Ishikawa (cell line): Measurements from ENCODE around the gene SNRNP200.

Experiments
- EP300 ChIP-seq: IDR thresholded peaks from 2 replicates; pipeline ENCODE4 v1.6.1; 2012; ENCODE audit warnings: borderline replicate concordance
- REST ChIP-seq: IDR thresholded peaks from 2 replicates; pipeline ENCODE4 v1.6.1; 2012; ENCODE audit warnings: low read depth, mild to moderate bottlenecking
- TAF1 ChIP-seq: IDR thresholded peaks from 2 replicates; pipeline ENCODE4 v1.6.1; 2012; ENCODE audit warnings: low read depth, mild to moderate bottlenecking
- TCF12 ChIP-seq: IDR thresholded peaks from 2 replicates; pipeline ENCODE4 v1.6.1; 2012; ENCODE audit warnings: low read depth
- TEAD4 ChIP-seq: IDR thresholded peaks from 2 replicates; pipeline ENCODE4 v1.6.1; 2012
- ZBTB7A ChIP-seq: IDR thresholded peaks from 2 replicates; pipeline ENCODE4 v1.6.1; 2012; ENCODE audit warnings: low read depth

GRCh38 chr2:96296925-96297324 is 8.4 kb downstream of the SNRNP200 start:
- TF ChIP-seq TCF12 (no peak), EP300 (no peak), REST (no peak), ZBTB7A (no peak), TAF1 (no peak), TEAD4 (no peak)
